Activated T-cell treated with anti-CD3 and anti-CD28 coated beads, Interleukin-2, amount 50 U/mL, for 72 hours (primary cell): ENCODE data around the gene TMEM178B. TPM values are rescaled to one million over a fixed set of nuclear protein-coding genes. Genes with fewer than 3 reads are reported as not detected.

ENCODE experiments used
- ATAC-seq, 2 donors: fragments of 150-1000 bp; cut with Tn5 transposase; replicated peaks in 1 of 2; 2 replicates each; pipeline ENCODE4 v1.10.0; 2021; ENCODE audit warnings: moderate library complexity in 2 of 2, mild to moderate bottlenecking in 1 of 2
- DNase-seq, 2 donors: peaks; one replicate each; pipeline ENCODE4 v3.0.0; 2021 to 2022; ENCODE audit warnings: mixed read lengths in 1 of 2
- H3K27ac Mint-ChIP-seq: one replicate; pipeline ENCODE4 v1.8.0; 2022; ENCODE audit warnings: mild to moderate bottlenecking, moderate library complexity, mixed read lengths
- H3K27me3 Mint-ChIP-seq: one replicate; pipeline ENCODE4 v1.8.0; 2022; ENCODE audit warnings: low read depth, mixed read lengths
- H3K36me3 Mint-ChIP-seq, 2 donors: one replicate each; pipeline ENCODE4 v1.8.0; 2022; ENCODE audit warnings: mixed read lengths in 2 of 2, mild to moderate bottlenecking in 1 of 2; ENCODE audit not compliant: insufficient read depth in 2 of 2
- H3K4me1 Mint-ChIP-seq: one replicate; pipeline ENCODE4 v1.8.0; 2022; ENCODE audit warnings: low read depth, mixed read lengths
- H3K4me3 Mint-ChIP-seq, 2 donors: one replicate each; pipeline ENCODE4 v1.8.0; 2022; ENCODE audit warnings: mild to moderate bottlenecking in 2 of 2, mixed read lengths in 2 of 2, moderate library complexity in 2 of 2
- H3K9me3 Mint-ChIP-seq, 2 donors: one replicate each; pipeline ENCODE4 v1.8.0; 2022; ENCODE audit warnings: mixed read lengths in 2 of 2
- total RNA-seq, 2 donors: library from RNA; stranded (reverse); gene quantifications; one replicate each; pipeline ENCODE4 v1.2.3, GENCODE V29; 2022

TMEM178B gene
- total RNA-seq, 2 donors from 2014 or later, result 1.0 to 1.4 TPM

- no peaks in the 10 kb centered on the region for H3K4me1 Mint-ChIP-seq
- H3K9me3 Mint-ChIP-seq, result peaks cover 5 to 10% of the 10 kb centered on the region in 2 donors
- no peak overlapping the region for H3K4me3 Mint-ChIP-seq
- peaks cover 2% of the 10 kb centered on the region in 2 donors for H3K36me3 Mint-ChIP-seq
- H3K27ac Mint-ChIP-seq, result no peak overlapping the region
- peaks cover 37% of the 10 kb centered on the region for H3K27me3 Mint-ChIP-seq
- no peak for DNase-seq
- no peak for ATAC-seq
These were observed 356.7 kb downstream of the TMEM178B start for GRCh38 chr7:141430455-141431139.

DNA sequence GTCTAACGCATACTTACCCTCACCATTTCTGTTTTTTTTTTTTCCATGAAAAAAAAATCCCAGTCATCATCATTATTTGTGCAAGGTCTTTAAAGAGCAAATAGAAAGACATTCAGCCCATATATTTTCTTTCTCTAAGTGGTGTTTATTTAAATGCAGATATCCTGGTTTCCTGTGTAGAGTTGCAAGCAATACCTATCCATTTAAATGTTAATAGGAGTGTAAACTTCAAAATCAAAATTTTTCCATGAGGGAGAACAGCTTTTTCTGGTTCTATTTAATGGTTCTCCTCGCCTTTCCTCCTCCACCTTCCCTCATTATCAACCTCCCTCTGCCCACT, 357.2 kb downstream of the TMEM178B start:
- peaks cover 5 to 9% of the 10 kb centered on the region in 2 donors for H3K9me3 Mint-ChIP-seq
- DNase-seq (no peak), ATAC-seq (no peak)
- peaks cover 2% of the 10 kb centered on the region in 2 donors for H3K36me3 Mint-ChIP-seq
- H3K27me3 Mint-ChIP-seq, result peaks cover 39% of the 10 kb centered on the region
- H3K4me3 Mint-ChIP-seq, result no peak overlapping the region
- H3K27ac Mint-ChIP-seq, result no peak overlapping the region
- H3K4me1 Mint-ChIP-seq, result no peaks in the 10 kb centered on the region

DNA sequence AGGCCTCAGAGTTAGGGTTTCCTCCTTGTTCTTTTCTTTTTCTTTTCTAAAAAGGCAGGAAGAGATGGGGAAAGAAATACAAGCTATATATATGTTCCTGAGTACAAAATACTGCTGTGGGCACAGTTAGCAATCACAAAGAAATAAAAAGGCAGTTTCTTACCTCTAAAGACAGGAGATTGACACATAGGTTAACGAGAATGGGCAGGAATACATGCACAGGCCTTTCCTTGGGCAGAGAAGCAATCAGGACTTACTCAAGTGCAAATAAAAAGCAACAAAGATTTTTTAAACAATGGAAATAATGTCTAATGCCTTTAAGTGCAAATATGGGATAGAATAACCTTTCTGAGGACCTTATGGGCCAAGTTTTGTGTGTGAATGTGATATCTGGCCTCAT, 357.8 kb downstream of the TMEM178B start:
- ATAC-seq (no peak), DNase-seq (no peak)
- no peak overlapping the region for H3K27ac Mint-ChIP-seq
- peaks cover 5 to 6% of the 10 kb centered on the region in 2 donors for H3K9me3 Mint-ChIP-seq
- peaks cover 42% of the 10 kb centered on the region for H3K27me3 Mint-ChIP-seq
- H3K4me1 Mint-ChIP-seq, result no peaks in the 10 kb centered on the region
- H3K36me3 Mint-ChIP-seq, result no peaks in the 10 kb centered on the region
- H3K4me3 Mint-ChIP-seq, result no peak overlapping the region

- no peaks in the 10 kb centered on the region for H3K4me1 Mint-ChIP-seq
- DNase-seq, result no peak
- H3K36me3 Mint-ChIP-seq, result no peaks in the 10 kb centered on the region
- H3K27me3 Mint-ChIP-seq, result peaks cover 42% of the 10 kb centered on the region
- H3K27ac Mint-ChIP-seq, result no peak overlapping the region
- H3K9me3 Mint-ChIP-seq, result peaks cover 0 to 1% of the 10 kb centered on the region in 2 donors
- no peak for ATAC-seq
- H3K4me3 Mint-ChIP-seq, result no peak overlapping the region
These were observed 359.8 kb downstream of the TMEM178B start for GRCh38 chr7:141433698-141434097.

DNA sequence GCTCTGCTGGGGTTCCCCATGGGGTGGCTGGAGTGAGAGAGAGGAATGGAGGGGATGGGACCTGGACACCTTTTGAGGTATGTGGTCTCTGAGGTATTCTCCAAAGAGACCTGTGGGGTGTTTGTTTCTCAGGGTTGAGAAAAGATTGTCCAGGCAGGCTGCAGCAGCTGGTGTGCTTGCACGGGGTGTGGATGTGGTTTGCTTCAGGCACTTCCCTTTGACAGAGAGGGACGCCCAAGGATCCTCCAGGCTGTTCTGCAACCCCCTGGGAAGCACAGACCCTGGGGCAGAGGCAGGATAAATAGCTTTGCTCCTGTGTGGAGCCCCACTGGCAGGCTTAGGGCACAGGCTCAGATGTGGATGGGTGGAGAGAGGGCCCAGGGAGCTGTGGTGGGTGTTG, 362.3 kb downstream of the TMEM178B start:
- DNase-seq (no peak), ATAC-seq (no peak)
- Mint-ChIP-seq H3K4me3 (no peak overlapping the region), H3K36me3 (no peaks in the 10 kb centered on the region), H3K27ac (no peak overlapping the region), H3K4me1 (no peaks in the 10 kb centered on the region), H3K27me3 (peaks cover 27% of the 10 kb centered on the region), H3K9me3 (no peaks in the 10 kb centered on the region)

GRCh38 chr7:141436575-141437075, 362.8 kb downstream of the TMEM178B start:
- Mint-ChIP-seq H3K9me3 (no peaks in the 10 kb centered on the region), H3K4me3 (no peak overlapping the region), H3K36me3 (no peaks in the 10 kb centered on the region), H3K4me1 (no peaks in the 10 kb centered on the region), H3K27ac (no peak overlapping the region), H3K27me3 (peaks cover 23% of the 10 kb centered on the region)
- DNase-seq (no peak), ATAC-seq (no peak)

- ATAC-seq, result no peak
- no peak overlapping the region for H3K27ac Mint-ChIP-seq
- peaks cover 25% of the 10 kb centered on the region for H3K27me3 Mint-ChIP-seq
- no peak overlapping the region for H3K4me3 Mint-ChIP-seq
- H3K36me3 Mint-ChIP-seq, result no peaks in the 10 kb centered on the region
- no peaks in the 10 kb centered on the region for H3K4me1 Mint-ChIP-seq
- no peaks in the 10 kb centered on the region for H3K9me3 Mint-ChIP-seq
- no peak for DNase-seq
These were observed 365.3 kb downstream of the TMEM178B start for GRCh38 chr7:141439164-141439563.

- H3K4me1 Mint-ChIP-seq, result no peaks in the 10 kb centered on the region
- no peak overlapping the region for H3K27ac Mint-ChIP-seq
- H3K36me3 Mint-ChIP-seq, result no peaks in the 10 kb centered on the region
- no peaks in the 10 kb centered on the region for H3K9me3 Mint-ChIP-seq
- no peak overlapping the region for H3K4me3 Mint-ChIP-seq
- no peak for DNase-seq
- no peak for ATAC-seq
- peaks cover 23% of the 10 kb centered on the region for H3K27me3 Mint-ChIP-seq
These were observed 365.9 kb downstream of the TMEM178B start for GRCh38 chr7:141439776-141440175.

- H3K4me3 Mint-ChIP-seq, result no peak overlapping the region
- H3K27me3 Mint-ChIP-seq, result peaks cover 21% of the 10 kb centered on the region
- no peak for DNase-seq
- H3K4me1 Mint-ChIP-seq, result no peaks in the 10 kb centered on the region
- ATAC-seq, result no peak
- no peaks in the 10 kb centered on the region for H3K36me3 Mint-ChIP-seq
- no peaks in the 10 kb centered on the region for H3K9me3 Mint-ChIP-seq
- no peak overlapping the region for H3K27ac Mint-ChIP-seq
These were observed 368.2 kb downstream of the TMEM178B start for GRCh38 chr7:141441837-141442627.

DNA sequence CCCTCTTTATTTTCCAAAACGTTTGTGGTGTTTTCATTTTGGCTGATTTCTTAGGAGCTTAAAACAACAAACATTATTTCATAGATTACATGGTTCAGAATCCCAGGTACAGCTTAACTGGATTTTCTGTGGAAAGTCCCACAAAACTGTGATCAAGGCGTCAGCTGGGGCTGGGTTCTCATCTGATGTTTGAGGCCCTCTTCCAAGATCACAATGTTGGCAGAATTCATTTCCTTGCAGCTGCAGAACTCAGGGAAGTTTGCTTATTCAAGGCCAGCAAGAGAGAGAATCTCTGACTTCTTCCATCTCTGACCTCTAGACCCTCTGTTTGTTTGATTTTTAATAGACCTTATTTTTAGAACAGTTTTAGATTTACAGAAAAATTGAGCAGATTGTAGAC, 368.9 kb downstream of the TMEM178B start:
- no peak for DNase-seq
- H3K4me3 Mint-ChIP-seq, result no peak overlapping the region
- no peak overlapping the region for H3K27ac Mint-ChIP-seq
- no peaks in the 10 kb centered on the region for H3K9me3 Mint-ChIP-seq
- peaks cover 25% of the 10 kb centered on the region for H3K27me3 Mint-ChIP-seq
- ATAC-seq, result no peak
- no peaks in the 10 kb centered on the region for H3K36me3 Mint-ChIP-seq
- H3K4me1 Mint-ChIP-seq, result no peaks in the 10 kb centered on the region

GRCh38 chr7:141444961-141445360, 371.1 kb downstream of the TMEM178B start:
- ATAC-seq (no peak), DNase-seq (no peak)
- H3K4me3 Mint-ChIP-seq, result no peak overlapping the region
- H3K4me1 Mint-ChIP-seq, result no peaks in the 10 kb centered on the region
- no peak overlapping the region for H3K27ac Mint-ChIP-seq
- peaks cover 25% of the 10 kb centered on the region for H3K27me3 Mint-ChIP-seq
- H3K9me3 Mint-ChIP-seq, result no peaks in the 10 kb centered on the region
- H3K36me3 Mint-ChIP-seq, result no peaks in the 10 kb centered on the region

- H3K36me3 Mint-ChIP-seq, result no peaks in the 10 kb centered on the region
- H3K4me1 Mint-ChIP-seq, result no peaks in the 10 kb centered on the region
- ATAC-seq, result no peak
These were observed 377.4 kb downstream of the TMEM178B start for GRCh38 chr7:141451232-141451631.

DNA sequence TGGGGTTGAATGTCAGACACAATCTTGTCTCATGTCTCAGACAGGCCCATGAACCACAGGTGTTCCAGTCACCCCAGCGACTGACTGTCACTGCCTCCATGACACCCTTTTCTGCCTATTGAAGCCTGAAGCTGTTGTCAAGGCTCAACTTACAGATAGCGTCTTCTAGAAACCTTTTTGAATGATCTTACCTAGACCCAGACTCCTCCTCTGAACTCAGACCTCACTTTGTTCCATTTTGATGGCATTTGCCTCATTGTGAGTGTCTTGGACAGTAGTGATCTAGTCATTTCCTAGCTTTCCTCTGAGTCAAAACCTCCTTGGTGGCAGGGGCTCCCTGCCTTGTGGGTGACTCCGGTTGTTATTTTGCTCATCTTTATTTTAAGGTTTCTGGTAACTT, 379.0 kb downstream of the TMEM178B start:
- H3K36me3 Mint-ChIP-seq, result no peaks in the 10 kb centered on the region
- ATAC-seq, result peak; percentile 93 to 97
- H3K27ac Mint-ChIP-seq, result no peak overlapping the region
- peak overlapping the region in 1 of 2 donors; percentile 4 for H3K4me3 Mint-ChIP-seq
- H3K9me3 Mint-ChIP-seq, result no peaks in the 10 kb centered on the region
- DNase-seq, result peak; percentile 28 to 62
- peaks cover 16% of the 10 kb centered on the region for H3K27me3 Mint-ChIP-seq
- H3K4me1 Mint-ChIP-seq, result peaks cover 4% of the 10 kb centered on the region

More at GRCh38 chr7:141451232-141451631, 377.4 kb downstream of the TMEM178B start:
- no peak overlapping the region for H3K27ac Mint-ChIP-seq
- H3K9me3 Mint-ChIP-seq, result no peaks in the 10 kb centered on the region
- H3K27me3 Mint-ChIP-seq, result peaks cover 8% of the 10 kb centered on the region
- no peak for DNase-seq
- H3K4me3 Mint-ChIP-seq, result no peak overlapping the region
